HEK293T (cell line): ENCODE data around the gene ENAH.

Source experiments
- ARNT ChIP-seq: fragments of 450-650 bp; IDR thresholded peaks from 2 replicates; pipeline ENCODE4 v1.6.1; 2017; ENCODE audit warnings: mild to moderate bottlenecking
- BHLHE40 ChIP-seq: fragments of 450-650 bp; IDR thresholded peaks from 2 replicates; pipeline ENCODE4 v1.6.1; 2016; ENCODE audit warnings: mild to moderate bottlenecking, moderate library complexity, borderline replicate concordance
- FOXA1 ChIP-seq: fragments of 450-650 bp; IDR thresholded peaks from 2 replicates; pipeline ENCODE4 v1.6.1; 2016; ENCODE audit warnings: mild to moderate bottlenecking
- FOXK2 ChIP-seq: fragments of 450-650 bp; IDR thresholded peaks from 2 replicates; pipeline ENCODE4 v1.6.1; 2016; ENCODE audit warnings: mild to moderate bottlenecking
- FOXM1 ChIP-seq: fragments of 450-650 bp; IDR thresholded peaks from 2 replicates; pipeline ENCODE4 v1.6.1; 2017; ENCODE audit warnings: mild to moderate bottlenecking, borderline replicate concordance
- HDGF ChIP-seq: fragments of 450-650 bp; IDR thresholded peaks from 2 replicates; pipeline ENCODE4 v1.6.1; 2017; ENCODE audit warnings: antibody characterized with exemption, borderline replicate concordance
- NFRKB ChIP-seq: fragments of 450-650 bp; IDR thresholded peaks from 2 replicates; pipeline ENCODE4 v1.6.1; 2016; ENCODE audit warnings: mild to moderate bottlenecking, moderate library complexity
- SP1 ChIP-seq: fragments of 450-650 bp; IDR thresholded peaks from 2 replicates; pipeline ENCODE4 v1.6.1; 2017
- SUZ12 ChIP-seq: fragments of 450-650 bp; IDR thresholded peaks from 2 replicates; pipeline ENCODE4 v1.6.1; 2016; ENCODE audit warnings: mild to moderate bottlenecking
- TARDBP ChIP-seq: fragments of 450-650 bp; IDR thresholded peaks from 2 replicates; pipeline ENCODE4 v1.6.1; 2016
- ZNF384 ChIP-seq: fragments of 450-650 bp; IDR thresholded peaks from 2 replicates; pipeline ENCODE4 v1.6.1; 2016

DNA sequence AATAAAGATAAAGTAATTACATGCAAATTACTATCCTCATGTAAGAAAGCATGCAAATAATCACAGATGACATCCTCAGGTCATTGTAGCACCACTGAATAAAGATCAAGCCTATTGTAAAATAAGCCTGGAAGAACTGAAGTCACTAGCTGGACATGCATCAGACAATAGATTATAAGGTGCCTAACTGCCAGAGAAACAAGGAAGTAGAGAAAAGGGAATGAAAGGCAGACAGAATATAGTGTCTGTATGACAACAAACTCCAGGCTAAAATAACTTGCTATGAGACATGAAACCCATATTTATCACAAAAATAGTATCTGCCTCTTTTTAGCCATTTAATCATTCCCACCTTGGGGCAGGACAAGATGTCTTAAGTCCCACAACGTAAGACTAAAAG is 108.7 kb downstream of the ENAH start:
- TF ChIP-seq ZNF384 (no peak), FOXM1 (no peak), SUZ12 (no peak), TARDBP (no peak), NFRKB (no peak), ARNT (no peak), SP1 (no peak), FOXA1 (no peak), HDGF (no peak), BHLHE40 (no peak), FOXK2 (no peak)
